ENCODE measurements around the gene ZRANB1. TPM values are rescaled to one million over a fixed set of nuclear protein-coding genes. Genes with fewer than 3 reads are reported as not detected.
A peak's percentile ranks its signal among the peaks of the same experiment; 100 is the strongest.

The ZRANB1 gene
- total and polyA plus RNA-seq, 2 experiments from 2014 or later = 4.2 to 26.7 TPM

GRCh38 chr10:125015356-125015944, 73.5 kb downstream of the ZRANB1 start:
- Histone ChIP-seq H3F3A (replicated peaks; ENCODE audit: low read depth) (no peaks in the 10 kb centered on the region; the same call in none of the 2 replicates), H2AFZ (no peak overlapping the region), H3K79me2 (replicated peaks; ENCODE audit: insufficient read depth) (peaks cover 100% of the 10 kb centered on the region), H3K4me3 (no peak overlapping the region), H4K20me1 (replicated peaks; ENCODE audit: insufficient read depth) (peaks cover 83% of the 10 kb centered on the region), H3K36me3 (ENCODE audit: insufficient read depth) (no peaks in the 10 kb centered on the region; the same call in 1 of the 2 replicates), H3K4me2 (no peak overlapping the region), H3K27ac (ENCODE audit: low read depth) (no peak overlapping the region), H3K4me1 (ENCODE audit: insufficient read depth) (peaks cover 25% of the 10 kb centered on the region), H3K9me2 (ENCODE audit: insufficient read depth) (no peaks in the 10 kb centered on the region), H3K27me3 (ENCODE audit: insufficient read depth) (no peaks in the 10 kb centered on the region)
- Mint-ChIP-seq H3K27me3 (ENCODE audit: insufficient read depth, low read depth, poor library complexity) (peaks cover 34% of the 10 kb centered on the region), H3K4me1 (peaks cover 63% of the 10 kb centered on the region), H3K36me3 (ENCODE audit: low read depth) (peaks cover 71% of the 10 kb centered on the region), H3K27ac (peak overlapping the region; percentile 88), H3K9me3 (peaks cover 10% of the 10 kb centered on the region), H3K4me3 (no peak overlapping the region)
- ATAC-seq (no peak), DNase-seq (ENCODE audit: low spot score) (no peak)
- no peak for TF ChIP-seq EZH2 (IDR thresholded peaks at IDR 0.05; ENCODE audit: low read depth, unreplicated experiment)
- no peak for TF ChIP-seq ZNF462 (CRISPR knock-in tag; IDR thresholded peaks at IDR 0.05)
- no peak for TF ChIP-seq ZNF114 (CRISPR knock-in tag; IDR thresholded peaks at IDR 0.05)
- TF ChIP-seq POLR2AphosphoS5 (IDR thresholded peaks at IDR 0.05; ENCODE audit: low read depth) = no peak
- TF ChIP-seq CREB1 (CRISPR knock-in tag; IDR thresholded peaks at IDR 0.05; ENCODE audit: low read depth) = no peak
- no peak for TF ChIP-seq ZNF331 (CRISPR knock-in tag; IDR thresholded peaks at IDR 0.05; ENCODE audit: low read depth)
- TF ChIP-seq JUNB (IDR thresholded peaks at IDR 0.05; ENCODE audit: unreplicated experiment) = no peak
- TF ChIP-seq EZH2phosphoT487 (IDR thresholded peaks at IDR 0.05; ENCODE audit: unreplicated experiment) = no peak
- TF ChIP-seq STAT1 (IDR thresholded peaks at IDR 0.05; ENCODE audit: unreplicated experiment) = no peak
- no peak for TF ChIP-seq NANOG (IDR thresholded peaks at IDR 0.05; ENCODE audit: borderline replicate concordance)
- no peak for TF ChIP-seq ETS1 (IDR thresholded peaks at IDR 0.05)
- no peak for TF ChIP-seq REST (IDR thresholded peaks at IDR 0.05; ENCODE audit: unreplicated experiment)
- no peak for TF ChIP-seq CTCF (conservative IDR thresholded peaks at IDR 0.05; ENCODE audit: low read depth in 2 of 2)
